C1 segment of cervical spinal cord (tissue), 14 donors: ENCODE results near the gene MMP24.

Source experiments
- DNase-seq, 14 donors: peaks; one replicate each; lab custom pipeline; 2025; lab: John Stamatoyannopoulos, UW

The MMP24 gene

DNA sequence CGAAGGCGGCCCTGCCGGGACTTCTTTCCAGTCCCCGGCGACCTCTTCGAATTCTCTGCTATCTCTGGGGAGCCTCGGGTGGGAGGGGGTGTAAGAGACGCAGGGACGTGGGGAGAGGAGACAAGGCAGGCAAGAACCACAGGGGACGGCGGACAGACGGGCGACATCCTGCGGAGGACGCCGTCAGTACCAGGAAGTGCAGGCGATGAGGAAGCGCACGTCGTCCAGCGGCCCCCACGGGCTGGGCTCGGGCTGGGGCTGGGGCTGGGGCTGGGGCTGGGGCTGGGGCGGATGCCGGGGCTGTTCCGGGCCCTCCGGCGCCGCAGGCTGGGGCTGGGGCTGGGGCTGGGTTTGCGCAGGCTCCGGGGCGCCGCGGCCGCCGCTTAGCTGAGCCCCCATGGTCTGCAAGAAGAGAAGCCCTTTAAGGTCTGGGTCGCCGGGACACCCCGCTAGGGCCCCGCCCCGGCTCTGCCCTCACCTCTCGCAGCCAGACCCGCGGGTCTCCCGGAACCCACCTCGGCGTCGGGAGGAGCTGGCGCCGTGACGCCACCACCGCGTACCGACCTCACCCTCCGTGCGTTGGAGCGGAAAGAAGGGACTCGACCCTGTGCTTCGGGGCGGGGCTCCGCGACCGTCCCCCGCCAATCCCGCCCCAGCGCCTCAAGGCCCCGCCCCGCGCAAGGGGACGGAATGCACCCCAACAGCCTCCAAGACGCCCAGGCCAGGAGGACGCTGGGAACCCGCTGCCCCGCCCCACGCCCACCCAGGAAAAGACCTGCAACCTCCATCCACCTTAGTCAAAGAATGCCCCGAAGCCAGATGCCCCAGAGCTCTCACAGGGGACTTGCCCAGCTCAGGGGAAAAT lies 51.3 kb downstream of the MMP24 start, which contains the start of gene MMP24OS:
MMP24OS (minus strand) TSS at position 592 of the 865 bp plus-strand sequence; CDS start at position 399, 193 bp downstream.
- DNase-seq = peak; percentile 20 to 88 (median 72)

- DNase-seq = no peak
These were observed 52.5 kb downstream of the MMP24 start for GRCh38 chr20:35279040-35279439.

GRCh38 chr20:35279533-35280174 lies 53.2 kb downstream of the MMP24 start:
- DNase-seq = no peak

GRCh38 chr20:35280523-35280922 lies 54.0 kb downstream of the MMP24 start:
- no peak for DNase-seq

DNA sequence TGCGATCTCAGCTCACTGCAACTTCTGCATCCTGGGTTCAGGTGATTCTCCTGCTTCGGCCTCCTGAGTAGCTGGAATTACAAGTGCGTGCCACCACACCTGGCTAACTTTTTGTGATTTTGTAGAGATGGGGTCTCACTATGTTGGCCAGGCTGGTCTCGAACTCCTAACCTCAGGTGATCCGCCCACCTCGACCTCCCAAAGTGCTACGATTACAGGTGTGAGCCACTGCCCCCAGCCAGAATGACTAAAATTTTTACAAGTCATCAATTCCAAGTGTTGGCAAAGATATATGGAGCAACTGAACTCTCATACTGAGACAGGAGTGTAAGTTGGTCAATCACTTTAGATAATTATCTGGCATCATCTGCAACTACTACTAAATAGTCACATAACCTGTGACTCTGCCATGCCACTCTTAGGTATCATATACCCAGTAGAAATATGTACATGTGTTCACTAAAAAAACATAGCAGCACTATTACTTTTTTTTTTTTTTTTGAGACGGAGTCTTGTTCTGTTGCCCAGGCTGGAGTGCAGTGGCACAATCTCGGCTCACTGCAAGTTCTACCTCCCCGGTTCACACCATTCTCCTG lies 55.1 kb downstream of the MMP24 start:
- DNase-seq = no peak

DNA sequence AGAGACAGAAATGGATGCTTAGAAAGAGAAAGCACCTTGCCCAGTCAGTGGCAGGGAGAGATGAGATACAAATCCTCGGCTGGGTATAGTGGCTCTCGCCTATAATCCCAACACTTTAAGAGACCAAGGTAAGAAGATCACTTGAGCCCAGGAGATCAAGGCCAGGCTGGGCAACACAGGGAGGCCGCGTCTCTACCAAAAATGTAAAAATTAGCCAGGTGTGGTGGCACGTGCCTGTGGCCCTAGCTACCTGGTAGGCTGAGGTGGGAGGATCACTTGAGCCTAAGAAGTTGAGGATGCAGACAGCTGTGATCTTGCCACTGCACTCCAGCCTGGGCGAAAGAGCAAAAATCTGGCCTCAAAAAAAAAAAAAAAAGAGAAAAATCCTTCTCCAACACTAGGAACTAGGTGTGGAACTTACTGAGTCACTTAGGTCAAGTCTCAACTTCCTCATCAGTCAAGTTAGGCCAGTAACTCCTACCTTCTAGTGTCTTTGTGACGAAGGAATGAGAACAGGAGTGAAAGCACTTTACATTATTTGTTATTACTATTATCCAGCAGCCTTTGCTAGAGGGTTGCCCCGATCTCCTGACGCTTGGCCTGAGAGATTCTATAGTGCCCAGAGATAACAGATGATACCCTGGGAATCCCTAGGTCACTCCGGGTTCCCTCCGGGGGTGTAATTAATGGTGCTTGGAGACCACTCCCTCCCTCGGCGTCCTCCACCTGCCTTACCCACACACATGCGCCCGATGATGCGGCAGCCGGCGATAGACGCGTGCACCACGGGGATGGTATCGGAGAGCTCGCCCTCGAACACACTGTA lies 57.2 kb downstream of the MMP24 start:
- DNase-seq = no peak

DNA sequence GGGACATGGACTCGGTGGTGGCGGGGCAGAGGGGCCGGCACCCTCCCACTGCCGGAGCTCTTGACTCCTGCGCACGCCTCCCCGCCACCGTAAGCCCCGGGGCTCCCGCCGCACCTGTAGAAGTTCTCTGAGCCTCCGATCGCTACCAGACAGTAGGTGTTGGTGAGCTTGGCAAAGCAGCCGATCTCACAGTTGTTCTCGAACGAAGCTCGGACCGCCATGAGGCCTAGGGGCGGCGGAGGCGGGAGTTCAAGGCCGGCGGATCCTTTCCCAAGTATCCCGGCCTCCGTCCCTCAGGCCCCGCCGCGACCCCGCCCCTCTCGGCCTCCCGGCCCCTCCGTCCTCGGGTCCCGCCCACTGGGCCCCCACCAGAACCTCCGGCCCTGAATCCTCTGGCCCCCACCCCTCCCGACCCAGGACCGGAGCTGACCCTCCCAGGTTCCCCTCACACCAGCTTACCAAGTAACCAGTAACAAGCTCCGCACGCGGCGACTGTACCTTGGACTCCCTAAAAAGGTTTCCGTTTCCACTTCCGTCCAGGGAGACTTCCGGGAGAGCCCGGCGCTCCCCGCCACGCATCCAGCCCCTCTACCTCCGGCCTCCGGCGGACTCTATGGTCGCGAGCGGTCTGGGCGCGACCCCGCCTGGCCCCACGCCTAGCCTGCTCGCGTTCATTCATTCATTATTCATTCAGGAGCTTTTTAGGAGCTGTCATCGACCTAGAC lies 57.9 kb downstream of the MMP24 start, which contains the start of gene EIF6:
EIF6 (minus strand) TSS at position 506 of the 725 bp plus-strand sequence; CDS start at position 221, 285 bp downstream.
- peak; percentile 18 to 85 (median 60) for DNase-seq

DNA sequence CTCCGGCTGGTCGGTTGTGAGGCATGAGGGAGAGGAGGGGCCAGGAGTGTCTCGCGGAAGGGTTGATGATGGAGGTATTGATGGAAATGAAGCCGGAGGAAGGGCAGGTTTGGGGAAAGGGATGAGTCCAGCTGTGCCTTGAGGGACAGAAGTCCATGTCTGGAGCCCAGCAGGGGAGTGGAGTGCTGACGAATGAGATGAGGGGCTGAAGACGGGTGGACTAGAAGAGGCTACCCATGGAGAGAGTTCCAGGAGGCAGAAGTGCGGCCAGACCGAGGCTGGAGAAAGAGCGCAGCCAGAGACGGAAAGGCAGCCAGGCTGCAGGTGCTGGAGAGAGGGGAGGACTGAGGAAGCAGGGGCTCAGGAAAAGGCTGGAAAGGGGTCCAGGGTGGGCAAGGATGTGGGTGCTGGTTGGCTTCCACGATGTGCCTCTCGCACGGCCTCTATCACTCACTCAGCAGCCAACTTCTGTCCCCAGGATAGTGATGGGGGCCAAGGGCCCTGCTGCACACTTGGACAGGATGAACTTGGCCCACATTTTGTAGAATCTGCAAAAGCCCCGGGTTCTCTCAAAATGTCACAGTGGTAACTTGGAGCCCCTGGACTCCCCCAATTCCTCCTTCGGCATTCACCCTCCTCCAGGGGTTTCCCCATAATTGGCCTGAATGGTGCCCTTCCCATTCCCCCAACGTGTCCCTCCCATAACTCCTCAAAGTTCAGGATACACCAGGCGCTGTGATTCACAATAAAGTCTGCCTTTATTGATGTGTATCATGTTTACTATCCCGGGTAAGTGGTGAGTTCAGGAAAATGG lies 58.7 kb downstream of the MMP24 start:
- DNase-seq = peak in 1 of 14 donors; percentile 51

DNA sequence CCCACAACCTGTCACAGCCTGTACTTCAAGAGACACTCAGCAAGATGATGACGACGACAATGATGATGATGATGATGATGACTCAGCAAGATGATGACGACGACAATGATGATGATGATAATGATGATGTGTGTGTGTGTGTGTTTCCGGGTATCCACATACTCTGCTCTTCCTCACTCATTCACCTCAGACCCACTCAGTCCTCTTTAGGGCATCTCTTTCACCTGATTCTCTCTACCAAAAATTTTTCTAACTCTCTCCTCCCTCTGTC lies 59.3 kb downstream of the MMP24 start:
- DNase-seq = no peak

- DNase-seq = no peak
These were observed 59.8 kb downstream of the MMP24 start for GRCh38 chr20:35286077-35286898.

DNA sequence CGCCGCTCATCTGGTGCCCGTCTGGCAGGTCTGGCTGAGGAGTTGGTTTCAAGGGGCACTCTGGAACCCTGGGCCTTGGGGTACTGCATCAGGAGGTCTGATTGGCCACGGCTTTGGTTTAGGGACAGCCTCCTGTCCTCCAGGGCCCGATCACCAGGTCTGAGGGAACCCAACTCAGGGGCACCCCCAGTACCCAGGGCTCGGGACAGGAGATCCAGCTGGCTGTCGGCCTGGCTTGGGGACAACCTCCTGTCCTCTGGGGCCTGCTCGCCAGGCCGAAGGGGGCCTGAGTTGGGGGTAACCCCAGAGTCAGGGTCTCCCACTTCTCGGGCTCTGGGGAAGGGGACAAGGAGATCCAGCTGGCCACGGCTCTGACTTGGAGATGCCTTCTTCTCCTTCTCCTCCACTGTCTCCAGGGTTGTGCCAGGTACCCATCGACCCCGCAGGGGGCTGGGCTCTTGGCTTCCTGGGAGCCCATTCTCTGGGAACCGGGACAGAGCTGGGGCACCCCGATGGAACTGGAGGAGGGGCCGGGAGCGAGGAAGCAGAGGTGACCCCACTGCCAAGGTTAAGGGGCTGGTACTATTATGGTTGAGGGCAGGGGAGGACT lies 60.5 kb downstream of the MMP24 start:
- no peak for DNase-seq

DNA sequence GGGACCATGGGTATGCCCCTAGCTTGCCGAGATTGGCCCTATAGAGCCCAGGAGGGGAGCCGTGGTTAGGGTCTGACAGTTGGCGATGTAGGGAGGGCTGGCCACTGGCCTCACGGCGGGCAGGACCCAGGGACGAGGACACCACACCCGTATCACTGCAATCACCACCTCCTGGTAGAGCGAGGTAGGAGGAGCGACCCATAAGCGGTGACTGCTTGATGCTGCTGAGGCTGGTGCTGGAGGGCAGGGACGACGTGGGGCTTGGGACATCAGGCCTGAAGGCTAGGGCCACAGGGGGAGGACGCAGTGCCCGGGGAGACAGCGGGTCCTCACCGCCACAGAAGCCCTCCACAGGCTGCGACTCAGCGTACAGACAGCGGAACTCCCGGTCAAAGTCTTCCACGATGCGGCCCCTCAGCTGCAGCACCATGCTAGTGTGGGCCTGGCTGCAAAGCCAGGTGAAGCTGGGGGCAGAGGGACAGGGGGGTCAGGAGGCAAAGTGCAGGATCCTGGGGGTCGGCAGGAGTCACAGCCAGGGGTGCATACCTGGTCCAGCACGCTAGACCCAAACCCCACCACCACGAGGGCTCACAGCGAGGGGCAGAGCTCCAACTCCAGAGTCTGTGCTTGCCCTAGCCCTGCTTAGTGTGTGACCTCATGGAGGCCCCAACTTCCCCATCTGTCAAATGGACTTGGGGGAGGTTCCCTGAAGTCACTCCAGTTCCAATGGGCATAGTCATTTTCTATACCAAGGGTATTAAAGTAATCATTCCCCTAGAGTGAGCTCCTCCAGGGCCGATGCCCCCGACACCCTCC lies 61.2 kb downstream of the MMP24 start:
- DNase-seq = no peak

DNA sequence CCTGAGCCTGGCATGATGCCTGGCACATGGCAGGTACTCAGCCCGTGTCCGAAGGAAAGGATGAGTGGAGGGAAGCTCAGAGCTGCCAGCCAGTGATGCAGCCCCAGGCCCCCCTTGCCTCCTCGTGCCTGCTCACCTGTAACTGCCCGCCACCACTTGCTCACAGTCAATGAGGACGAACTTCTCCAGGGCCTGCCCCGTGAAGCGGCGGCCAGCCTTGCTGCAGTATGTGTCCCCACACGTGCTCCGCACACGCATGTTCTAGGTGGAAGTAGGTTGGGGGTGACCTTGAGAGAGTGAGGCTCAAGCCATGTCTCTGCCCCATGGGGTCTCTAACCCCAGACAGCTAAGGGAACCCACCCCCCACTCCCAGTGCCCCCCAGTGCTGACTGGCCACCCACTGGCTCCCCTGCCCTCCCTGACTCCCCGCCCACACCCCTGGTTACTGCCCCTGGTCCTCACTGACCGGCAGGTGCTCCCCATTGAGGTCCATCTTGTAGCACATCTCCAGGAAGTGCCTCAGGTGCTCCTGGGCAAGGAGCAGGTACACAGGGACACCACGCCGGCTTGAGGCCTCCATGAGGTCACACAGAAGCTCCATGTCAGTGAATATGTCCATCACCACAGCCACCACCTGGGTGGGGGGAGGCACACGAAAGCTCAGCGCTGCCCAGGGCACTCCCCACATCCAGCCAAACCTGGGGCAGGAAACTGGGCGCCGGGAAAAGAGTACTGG lies 62.0 kb downstream of the MMP24 start:
- DNase-seq = no peak

DNA sequence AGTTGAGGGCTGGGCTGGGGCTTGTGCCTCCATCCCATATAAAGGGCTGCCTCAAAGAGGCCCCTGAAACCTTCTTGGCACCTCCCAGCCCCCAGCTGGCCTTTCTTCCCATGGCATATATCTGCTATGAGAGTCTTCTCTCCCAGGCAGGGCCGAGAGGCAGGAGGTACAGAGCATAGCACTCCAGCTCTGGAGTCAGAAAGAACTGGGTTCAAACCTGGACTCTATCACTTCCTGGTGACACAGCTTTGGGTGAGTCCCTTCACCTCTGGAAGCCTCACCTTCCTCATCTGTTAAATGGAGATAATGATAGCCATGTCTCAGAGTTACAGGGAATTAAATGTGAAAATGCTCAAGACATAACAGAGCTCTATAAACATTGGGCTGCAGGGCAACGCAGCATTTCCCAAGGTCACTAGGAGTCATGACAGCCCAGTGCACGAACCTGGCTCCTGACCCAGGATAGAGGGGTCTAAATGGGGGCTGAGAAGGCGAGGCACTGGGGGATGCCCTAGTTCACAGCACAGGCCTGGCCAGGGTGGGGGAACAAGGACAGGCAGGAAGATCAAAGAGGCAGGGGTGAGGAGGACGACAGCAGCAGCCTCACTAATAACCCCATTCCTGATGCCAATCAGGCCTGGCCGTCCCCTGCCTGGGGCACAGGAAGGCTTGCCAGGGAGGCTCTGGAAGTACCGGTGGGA lies 63.8 kb downstream of the MMP24 start:
- no peak for DNase-seq

- DNase-seq = no peak
These were observed 64.5 kb downstream of the MMP24 start for GRCh38 chr20:35290887-35291417.
